Activated CD4-positive, alpha-beta T cell treated with anti-CD3 and anti-CD28 coated beads for 1 hour (primary cell): ENCODE data around the gene WDR43.
"Not testable (repeated sequence)": the region's sequence is repeated elsewhere in the genome, so short reads cannot be mapped to it uniquely, and the experiment has no call there.

Source experiments
- DNase-seq: peaks from one replicate; pipeline ENCODE4 v3.0.0-alpha.2; 2020

Gene WDR43

GRCh38 chr2:28972778-28973335 lies 78.4 kb downstream of the WDR43 start:
- DNase-seq = no peak

GRCh38 chr2:28974252-28974651 lies 79.8 kb downstream of the WDR43 start:
- DNase-seq = no peak

- DNase-seq = no peak
Measured at GRCh38 chr2:28975671-28976070, 81.2 kb downstream of the WDR43 start.

GRCh38 chr2:28976584-28976983 lies 82.1 kb downstream of the WDR43 start:
- no peak for DNase-seq

- no peak for DNase-seq
Measured at GRCh38 chr2:28977176-28977875, 82.9 kb downstream of the WDR43 start.

GRCh38 chr2:28978001-28978400 lies 83.5 kb downstream of the WDR43 start:
- DNase-seq = not testable (repeated sequence)

- DNase-seq = no peak
Measured at GRCh38 chr2:28978606-28979005, 84.1 kb downstream of the WDR43 start.

GRCh38 chr2:28979041-28979440 lies 84.6 kb downstream of the WDR43 start:
- DNase-seq = no peak

GRCh38 chr2:28979576-28980366 lies 85.3 kb downstream of the WDR43 start:
- DNase-seq = no peak

- DNase-seq = no peak
Measured at GRCh38 chr2:28980368-28981015, 86.0 kb downstream of the WDR43 start.

GRCh38 chr2:28981016-28981441 lies 86.6 kb downstream of the WDR43 start, which contains the start of gene TOGARAM2:
TOGARAM2 (plus strand) TSS chr2:28981298; CDS start chr2:28994835, 13,537 bp downstream.
- DNase-seq = no peak

- no peak for DNase-seq
Measured at GRCh38 chr2:28981620-28982376, 87.3 kb downstream of the WDR43 start.

- no peak for DNase-seq
Measured at GRCh38 chr2:28982381-28982950, 88.0 kb downstream of the WDR43 start.

GRCh38 chr2:28986429-28986828 lies 92.0 kb downstream of the WDR43 start:
- DNase-seq = no peak

GRCh38 chr2:28989973-28990372 lies 95.5 kb downstream of the WDR43 start:
- no peak for DNase-seq

- DNase-seq = no peak
Measured at GRCh38 chr2:28990445-28990844, 96.0 kb downstream of the WDR43 start.

GRCh38 chr2:28991021-28991420 lies 96.6 kb downstream of the WDR43 start:
- DNase-seq = no peak

GRCh38 chr2:28991460-28991859 lies 97.0 kb downstream of the WDR43 start:
- no peak for DNase-seq

- DNase-seq = no peak
Measured at GRCh38 chr2:28993206-28993960, 98.9 kb downstream of the WDR43 start.

GRCh38 chr2:28994074-28994473 lies 99.6 kb downstream of the WDR43 start:
- no peak for DNase-seq

GRCh38 chr2:28994679-28995078 lies 100.2 kb downstream of the WDR43 start:
- no peak for DNase-seq
